Adrenal gland (tissue), 5 donors: Measurements from ENCODE around the gene LYSMD4.

Experiments used
- POLR2A ChIP-seq, 2 donors: fragments of 450-650 bp; IDR thresholded peaks; one replicate each; pipeline ENCODE4 v1.6.1; 2017; ENCODE audit warnings: antibody characterized with exemption in 2 of 2, mild to moderate bottlenecking in 2 of 2, moderate library complexity in 1 of 2
- TF ChIP-seq, protein P1 (sequence below), 6 experiments: fragments of 450-650 bp in 4 of 6; fragments of 200-600 bp in 2 of 6; sonication (generic) in 1 of 6; IDR thresholded peaks; 1 replicate in 5 of 6; 2 replicates in 1 of 6; pipeline versions ENCODE4 v1.5.1 to v1.8.0; 2016 to 2021; ENCODE audit warnings: antibody characterized with exemption in 6 of 6, mild to moderate bottlenecking in 2 of 6, moderate library complexity in 1 of 6
- donor health status: DM: no; HTN: no; CAD: no.

DNA sequence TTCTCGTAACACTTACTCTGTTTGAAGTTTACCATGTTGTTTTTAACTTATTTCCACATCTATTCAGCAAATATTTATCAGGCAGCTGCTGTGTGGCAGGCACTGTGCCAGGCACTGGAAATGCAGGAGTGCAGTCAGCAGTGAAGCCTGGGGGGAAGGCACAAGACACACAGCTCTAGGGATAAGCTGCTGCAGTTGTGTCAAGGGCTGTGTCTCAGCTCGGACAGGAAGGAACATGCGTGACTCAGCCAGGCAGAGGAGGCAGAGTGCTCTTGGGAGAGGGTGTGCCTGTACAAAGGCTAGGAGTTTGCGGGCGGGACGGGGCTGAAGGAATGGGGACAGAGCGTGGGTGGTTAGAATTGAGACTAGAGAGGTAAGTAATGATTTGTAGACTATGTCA is 24.7 kb downstream of the LYSMD4 start:
- peak in 1 of 2 donors; percentile 54 for TF ChIP-seq POLR2A (IDR thresholded peaks at IDR 0.05)
- TF ChIP-seq, protein P1, sequence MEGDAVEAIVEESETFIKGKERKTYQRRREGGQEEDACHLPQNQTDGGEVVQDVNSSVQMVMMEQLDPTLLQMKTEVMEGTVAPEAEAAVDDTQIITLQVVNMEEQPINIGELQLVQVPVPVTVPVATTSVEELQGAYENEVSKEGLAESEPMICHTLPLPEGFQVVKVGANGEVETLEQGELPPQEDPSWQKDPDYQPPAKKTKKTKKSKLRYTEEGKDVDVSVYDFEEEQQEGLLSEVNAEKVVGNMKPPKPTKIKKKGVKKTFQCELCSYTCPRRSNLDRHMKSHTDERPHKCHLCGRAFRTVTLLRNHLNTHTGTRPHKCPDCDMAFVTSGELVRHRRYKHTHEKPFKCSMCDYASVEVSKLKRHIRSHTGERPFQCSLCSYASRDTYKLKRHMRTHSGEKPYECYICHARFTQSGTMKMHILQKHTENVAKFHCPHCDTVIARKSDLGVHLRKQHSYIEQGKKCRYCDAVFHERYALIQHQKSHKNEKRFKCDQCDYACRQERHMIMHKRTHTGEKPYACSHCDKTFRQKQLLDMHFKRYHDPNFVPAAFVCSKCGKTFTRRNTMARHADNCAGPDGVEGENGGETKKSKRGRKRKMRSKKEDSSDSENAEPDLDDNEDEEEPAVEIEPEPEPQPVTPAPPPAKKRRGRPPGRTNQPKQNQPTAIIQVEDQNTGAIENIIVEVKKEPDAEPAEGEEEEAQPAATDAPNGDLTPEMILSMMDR (IDR thresholded peaks at IDR 0.05) = no peak
